ENCODE results near the gene PIK3CG. TPM values are rescaled to one million over a fixed set of nuclear protein-coding genes. Genes with fewer than 3 reads are reported as not detected.
"Not testable (repeated sequence)": the region's sequence is repeated elsewhere in the genome, so short reads cannot be mapped to it uniquely, and the experiment has no call there.

Gene PIK3CG
- total RNA-seq = 1 to 10 TPM; 1.8 to 3.3 (median 2.4) TPM
- polyA plus RNA-seq = 0.14 TPM
- long read RNA-seq, donor 1 = 0 reads
- long read RNA-seq, donor 2, full-length matches to known transcripts = 1 of 1 reads
- long read RNA-seq, donor 2, partial matches to known transcripts = 0 of 1 reads
- long read RNA-seq, donor 2, other reads (novel, unspliced or antisense) = 0 of 1 reads
- long read RNA-seq, donor 3, partial matches to known transcripts = 3 of 5 reads
- long read RNA-seq, donor 3, other reads (novel, unspliced or antisense) = 2 of 5 reads
- long read RNA-seq, donor 4 = 0 reads

GRCh38 chr7:106865130-106866041 lies at the start of gene PIK3CG:
Gene PIK3CG, plus strand, starts transcription at chr7:106865282. Its CDS starts 2,280 bp downstream, at chr7:106867562.
- Histone ChIP-seq H3K9me3 (ENCODE audit: control insufficient read depth, low read length) (no peaks in the 10 kb centered on the region), H3K4me3 (ENCODE audit: low read length) (peak within 1 kb of the TSS; percentile 61), H3K27ac (ENCODE audit: low read length) (peak within 1 kb of the TSS; percentile 28), H3K4me1 (ENCODE audit: control insufficient read depth, insufficient read depth, low read length) (no peaks in the 10 kb centered on the region), H3K27me3 (ENCODE audit: control insufficient read depth, insufficient read depth) (no peaks in the 10 kb centered on the region)
- ATAC-seq (peak; percentile 51 to 58), DNase-seq (no peak)
- WGBS = 45% methylated on average over 13 of the region's 13 CpGs
- intact Hi-C loops (cut with DNase I) = loop anchor here in 1 of 4 donors (10.0 kb wide), 1 partner anchor 1861 kb away; no protein-coding TSS in a partner anchor

- 83% methylated on average over 1 of the region's 1 CpG for WGBS
- H3K27ac ChIP-seq (ENCODE audit: low read length) = no peak overlapping the region
- no peak for ATAC-seq
- no peaks in the 10 kb centered on the region for H3K9me3 ChIP-seq (ENCODE audit: control insufficient read depth, low read length)
- intact Hi-C loops (cut with DNase I) = no loop called here
- H3K4me3 ChIP-seq (ENCODE audit: low read length) = no peak overlapping the region
- DNase-seq = no peak
- no peaks in the 10 kb centered on the region for H3K27me3 ChIP-seq (ENCODE audit: control insufficient read depth, insufficient read depth)
- peaks cover 1% of the 10 kb centered on the region for H3K4me1 ChIP-seq (ENCODE audit: control insufficient read depth, insufficient read depth, low read length)
Measured at GRCh38 chr7:106817098-106817497, 48.0 kb upstream of the PIK3CG start.

DNA sequence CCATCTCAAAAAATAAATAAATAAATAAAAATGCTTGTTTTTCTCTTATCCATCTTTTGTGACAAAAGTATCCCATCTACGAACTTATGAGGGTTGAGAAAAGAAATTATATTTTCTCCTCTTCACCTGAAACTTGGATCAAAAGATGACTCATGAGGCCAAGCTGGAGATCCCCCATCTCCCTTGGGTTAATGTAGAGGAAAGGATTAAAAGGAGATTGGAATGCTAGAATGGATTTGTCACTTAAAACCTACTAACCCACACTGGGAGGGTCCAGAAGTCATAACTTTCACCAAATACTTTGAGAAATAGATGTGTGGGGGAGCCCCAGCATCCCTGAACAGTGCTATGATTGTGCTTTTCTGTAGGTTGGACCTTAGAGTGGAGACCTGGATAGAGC lies 46.3 kb upstream of the PIK3CG start:
- H3K4me1 ChIP-seq (ENCODE audit: control insufficient read depth, insufficient read depth, low read length) = peaks cover 1% of the 10 kb centered on the region
- ATAC-seq = no peak
- intact Hi-C loops (cut with DNase I) = no loop called here
- 87% methylated on average over 1 of the region's 1 CpG for WGBS
- no peak overlapping the region for H3K27ac ChIP-seq (ENCODE audit: low read length)
- H3K4me3 ChIP-seq (ENCODE audit: low read length) = no peak overlapping the region
- H3K27me3 ChIP-seq (ENCODE audit: control insufficient read depth, insufficient read depth) = no peaks in the 10 kb centered on the region
- no peak for DNase-seq
- H3K9me3 ChIP-seq (ENCODE audit: control insufficient read depth, low read length) = no peaks in the 10 kb centered on the region

DNA sequence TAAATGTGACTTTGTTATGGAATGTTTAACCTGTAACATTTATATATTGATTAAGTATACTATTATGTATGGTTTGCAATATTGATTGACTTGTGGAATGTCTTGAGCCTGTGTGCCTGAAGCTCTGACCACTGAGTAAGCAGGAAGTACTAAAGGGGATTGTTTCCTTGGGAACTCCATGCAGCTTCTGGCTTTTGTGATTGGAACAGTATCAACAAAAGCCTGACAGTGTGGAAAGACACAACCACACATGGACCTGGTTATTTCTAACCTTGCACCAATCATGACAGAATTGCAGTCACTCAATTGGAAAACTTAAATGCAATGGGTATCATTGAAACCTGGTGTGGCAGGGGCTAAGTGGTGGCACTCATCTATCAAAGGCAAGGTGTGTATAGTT lies 45.5 kb upstream of the PIK3CG start:
- no peaks in the 10 kb centered on the region for H3K27me3 ChIP-seq (ENCODE audit: control insufficient read depth, insufficient read depth)
- ATAC-seq (no peak), DNase-seq (no peak)
- no peak overlapping the region for H3K27ac ChIP-seq (ENCODE audit: low read length)
- intact Hi-C loops (cut with DNase I) = no loop called here
- peaks cover 1% of the 10 kb centered on the region for H3K4me1 ChIP-seq (ENCODE audit: control insufficient read depth, insufficient read depth, low read length)
- H3K4me3 ChIP-seq (ENCODE audit: low read length) = no peak overlapping the region
- H3K9me3 ChIP-seq (ENCODE audit: control insufficient read depth, low read length) = no peaks in the 10 kb centered on the region

GRCh38 chr7:106820321-106821217 lies 44.5 kb upstream of the PIK3CG start:
- no peak for DNase-seq
- H3K9me3 ChIP-seq (ENCODE audit: control insufficient read depth, low read length) = no peaks in the 10 kb centered on the region
- 84% methylated on average over 4 of the region's 4 CpGs for WGBS
- no peak overlapping the region for H3K27ac ChIP-seq (ENCODE audit: low read length)
- no peaks in the 10 kb centered on the region for H3K4me1 ChIP-seq (ENCODE audit: control insufficient read depth, insufficient read depth, low read length)
- no peak for ATAC-seq
- no peaks in the 10 kb centered on the region for H3K27me3 ChIP-seq (ENCODE audit: control insufficient read depth, insufficient read depth)
- intact Hi-C loops (cut with DNase I) = no loop called here
- no peak overlapping the region for H3K4me3 ChIP-seq (ENCODE audit: low read length)

- intact Hi-C loops (cut with DNase I) = no loop called here
- no peaks in the 10 kb centered on the region for H3K9me3 ChIP-seq (ENCODE audit: control insufficient read depth, low read length)
- ATAC-seq = no peak
- no peak overlapping the region for H3K27ac ChIP-seq (ENCODE audit: low read length)
- no peak for DNase-seq
- H3K27me3 ChIP-seq (ENCODE audit: control insufficient read depth, insufficient read depth) = no peaks in the 10 kb centered on the region
- no peaks in the 10 kb centered on the region for H3K4me1 ChIP-seq (ENCODE audit: control insufficient read depth, insufficient read depth, low read length)
- no peak overlapping the region for H3K4me3 ChIP-seq (ENCODE audit: low read length)
Measured at GRCh38 chr7:106823631-106824030, 41.5 kb upstream of the PIK3CG start.

DNA sequence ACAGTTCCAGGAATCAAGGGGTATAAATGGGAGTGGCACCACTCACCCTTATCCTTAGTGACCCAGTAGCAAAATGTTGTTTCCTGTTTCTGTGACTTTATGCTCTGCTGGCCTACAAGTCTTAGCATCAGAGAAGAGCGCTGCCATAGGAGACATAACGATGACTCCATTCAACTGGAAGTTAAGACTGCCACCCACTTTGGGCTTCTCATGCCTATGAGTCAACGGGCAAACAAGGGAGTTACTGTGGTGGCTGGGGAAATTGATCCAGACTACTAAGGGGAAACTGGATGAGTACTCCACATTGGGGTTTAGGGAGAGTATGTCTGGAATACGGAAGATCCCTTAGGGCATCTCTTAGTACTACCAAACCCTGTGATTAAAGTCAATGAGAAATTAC lies 40.6 kb upstream of the PIK3CG start:
- Histone ChIP-seq H3K27me3 (ENCODE audit: control insufficient read depth, insufficient read depth) (no peaks in the 10 kb centered on the region), H3K9me3 (ENCODE audit: control insufficient read depth, low read length) (no peaks in the 10 kb centered on the region), H3K27ac (ENCODE audit: low read length) (no peak overlapping the region), H3K4me3 (ENCODE audit: low read length) (no peak overlapping the region), H3K4me1 (ENCODE audit: control insufficient read depth, insufficient read depth, low read length) (no peaks in the 10 kb centered on the region)
- 92% methylated on average over 4 of the region's 4 CpGs for WGBS
- DNase-seq = no peak
- intact Hi-C loops (cut with DNase I) = no loop called here
- no peak for ATAC-seq

DNA sequence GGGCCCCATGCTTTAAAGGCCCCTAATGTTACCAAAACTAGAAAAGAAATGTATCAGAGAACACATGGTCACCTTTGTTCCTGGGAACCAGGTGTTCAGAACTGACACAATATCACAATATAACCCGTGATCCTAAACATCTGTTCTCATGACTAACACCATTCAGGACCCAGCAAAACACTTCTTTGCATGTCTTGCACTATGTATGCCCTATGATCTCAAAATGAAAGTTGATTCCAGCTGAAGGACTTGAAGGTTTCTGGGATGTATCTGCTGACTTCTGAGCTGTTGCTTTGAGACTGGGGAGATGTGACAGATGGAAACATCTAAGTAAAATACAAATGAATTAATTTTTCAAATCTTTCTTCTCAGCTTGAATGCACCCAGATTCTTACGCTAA lies 37.5 kb upstream of the PIK3CG start:
- intact Hi-C loops (cut with DNase I) = no loop called here
- no peak for DNase-seq
- H3K4me3 ChIP-seq (ENCODE audit: low read length) = no peak overlapping the region
- ATAC-seq = no peak
- no peaks in the 10 kb centered on the region for H3K27me3 ChIP-seq (ENCODE audit: control insufficient read depth, insufficient read depth)
- H3K4me1 ChIP-seq (ENCODE audit: control insufficient read depth, insufficient read depth, low read length) = no peaks in the 10 kb centered on the region
- 84% methylated on average over 2 of the region's 2 CpGs for WGBS
- no peak overlapping the region for H3K27ac ChIP-seq (ENCODE audit: low read length)
- no peaks in the 10 kb centered on the region for H3K9me3 ChIP-seq (ENCODE audit: control insufficient read depth, low read length)

DNA sequence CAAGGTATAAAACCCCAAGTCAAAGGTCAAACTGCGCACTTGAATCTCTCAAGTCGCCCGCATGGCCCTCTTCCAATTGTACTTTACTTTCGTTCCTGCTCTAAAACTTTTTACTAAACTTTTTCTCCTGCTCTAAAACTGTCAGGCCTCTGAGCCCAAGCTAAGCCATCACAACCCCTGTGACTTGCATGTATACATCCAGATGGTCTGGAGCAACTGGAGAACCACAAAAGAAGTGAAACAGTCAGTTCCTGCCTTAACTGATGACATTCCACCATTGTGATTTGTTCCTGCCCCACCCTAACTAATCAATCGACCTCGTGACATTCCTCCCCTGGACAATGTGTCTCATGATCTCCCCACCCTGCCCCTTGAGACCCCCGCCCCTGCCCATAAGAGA lies 35.6 kb upstream of the PIK3CG start:
- no peak overlapping the region for H3K27ac ChIP-seq (ENCODE audit: low read length)
- H3K9me3 ChIP-seq (ENCODE audit: control insufficient read depth, low read length) = no peaks in the 10 kb centered on the region
- DNase-seq = no peak
- no peaks in the 10 kb centered on the region for H3K27me3 ChIP-seq (ENCODE audit: control insufficient read depth, insufficient read depth)
- H3K4me1 ChIP-seq (ENCODE audit: control insufficient read depth, insufficient read depth, low read length) = no peaks in the 10 kb centered on the region
- WGBS = 86% methylated on average over 7 of the region's 7 CpGs
- ATAC-seq = no peak
- intact Hi-C loops (cut with DNase I) = no loop called here
- H3K4me3 ChIP-seq (ENCODE audit: low read length) = no peak overlapping the region

GRCh38 chr7:106830896-106831295 lies 34.2 kb upstream of the PIK3CG start:
- ATAC-seq; H3K9me3 ChIP-seq (ENCODE audit: control insufficient read depth, low read length); H3K4me1 ChIP-seq (ENCODE audit: control insufficient read depth, insufficient read depth, low read length); H3K27ac ChIP-seq (ENCODE audit: low read length); intact Hi-C loops (cut with DNase I); DNase-seq; H3K4me3 ChIP-seq (ENCODE audit: low read length); H3K27me3 ChIP-seq (ENCODE audit: control insufficient read depth, insufficient read depth): not testable (repeated sequence)
- WGBS = 84% methylated on average over 9 of the region's 9 CpGs

- Histone ChIP-seq H3K27ac (ENCODE audit: low read length) (no peak overlapping the region), H3K27me3 (ENCODE audit: control insufficient read depth, insufficient read depth) (no peaks in the 10 kb centered on the region), H3K4me1 (ENCODE audit: control insufficient read depth, insufficient read depth, low read length) (no peaks in the 10 kb centered on the region), H3K4me3 (ENCODE audit: low read length) (no peak overlapping the region), H3K9me3 (ENCODE audit: control insufficient read depth, low read length) (no peaks in the 10 kb centered on the region)
- DNase-seq (no peak), ATAC-seq (no peak)
- intact Hi-C loops (cut with DNase I) = no loop called here
- WGBS = 81% methylated on average over 2 of the region's 2 CpGs
Measured at GRCh38 chr7:106836816-106837215, 28.3 kb upstream of the PIK3CG start.

Measured in right cardiac atrium (tissue), 5 donors.